Left ventricle myocardium inferior (tissue), 1 donor: Measurements from ENCODE around the gene PITPNM2. TPM values are rescaled to one million over a fixed set of nuclear protein-coding genes. Genes with fewer than 3 reads are reported as not detected.

Source experiments
- DNase-seq: peaks from one replicate; pipeline ENCODE4 v3.0.0-alpha.2; 2020
- H3K27ac ChIP-seq: fragments of 200-600 bp; replicated peaks from 2 replicates; pipeline ENCODE4 v1.8.0; 2021
- H3K27me3 ChIP-seq: fragments of 200-600 bp; 2 replicates; pipeline ENCODE4 v1.8.0; 2021; ENCODE audit warnings: low read depth
- H3K36me3 ChIP-seq: fragments of 200-600 bp; 2 replicates; pipeline ENCODE4 v1.8.0; 2021
- H3K4me1 ChIP-seq: fragments of 200-600 bp; 2 replicates; pipeline ENCODE4 v1.8.0; 2021
- H3K4me3 ChIP-seq: fragments of 200-600 bp; 2 replicates; pipeline ENCODE4 v1.8.0; 2021; ENCODE audit warnings: mild to moderate bottlenecking, moderate library complexity
- H3K9me3 ChIP-seq: fragments of 200-600 bp; replicated peaks from 2 replicates; pipeline ENCODE4 v1.8.0; 2021
- CTCF ChIP-seq: fragments of 200-600 bp; IDR thresholded peaks from 2 replicates; pipeline ENCODE4 v1.8.0; 2021; ENCODE audit warnings: antibody characterized with exemption, mild to moderate bottlenecking, borderline replicate concordance
- intact Hi-C: fragments of 100-400 bp; cut with micrococcal nuclease; formaldehyde crosslinking; loops from one replicate; pipeline ENCODE4 v1.11.0; 2022
- total RNA-seq: library from RNA; stranded (reverse); fragmentation: NEBNext Ultra II Directional; extraction: Animal tissue kit (Norgen Biotek cat#: 25700); gene quantifications from one replicate; pipeline ENCODE4 v1.2.1, GENCODE V29; 2021
- donor health status: DM: no; HTN: yes; CAD: no; lungs with severe emphysema.

PITPNM2 gene
- total RNA-seq, 1 donor from 2014 or later = 18.4 TPM

GRCh38 chr12:123160801-123161487 lies 10.1 kb upstream of the PITPNM2 start:
- H3K4me1 ChIP-seq = no peaks in the 10 kb centered on the region
- no peak for DNase-seq
- H3K27ac ChIP-seq = no peak overlapping the region
- H3K27me3 ChIP-seq = no peaks in the 10 kb centered on the region
- no peaks in the 10 kb centered on the region for H3K9me3 ChIP-seq
- no peak overlapping the region for H3K4me3 ChIP-seq
- no peak for TF ChIP-seq CTCF
- intact Hi-C loops = no loop called here
- H3K36me3 ChIP-seq = peaks cover 67% of the 10 kb centered on the region

GRCh38 chr12:123153906-123154305 lies 3.0 kb upstream of the PITPNM2 start:
- H3K36me3 ChIP-seq = peaks cover 19% of the 10 kb centered on the region
- no peaks in the 10 kb centered on the region for H3K9me3 ChIP-seq
- H3K27ac ChIP-seq = no peak overlapping the region
- intact Hi-C loops = loop anchor here (10.0 kb wide), 1 partner anchor 109 kb away; no protein-coding TSS in a partner anchor
- TF ChIP-seq CTCF = no peak
- H3K27me3 ChIP-seq = no peaks in the 10 kb centered on the region
- no peak overlapping the region for H3K4me3 ChIP-seq
- peaks cover 26% of the 10 kb centered on the region for H3K4me1 ChIP-seq
- no peak for DNase-seq

GRCh38 chr12:123152833-123153232 lies 1.9 kb upstream of the PITPNM2 start:
- no peaks in the 10 kb centered on the region for H3K9me3 ChIP-seq
- intact Hi-C loops = loop anchor here (10.0 kb wide), 1 partner anchor 108 kb away; no protein-coding TSS in a partner anchor
- H3K4me3 ChIP-seq = no peak overlapping the region
- no peak for TF ChIP-seq CTCF
- peaks cover 19% of the 10 kb centered on the region for H3K36me3 ChIP-seq
- no peak overlapping the region for H3K27ac ChIP-seq
- no peaks in the 10 kb centered on the region for H3K27me3 ChIP-seq
- peaks cover 37% of the 10 kb centered on the region for H3K4me1 ChIP-seq
- no peak for DNase-seq

- Histone ChIP-seq H3K27ac (peak overlapping the region; percentile 89), H3K36me3 (peaks cover 16% of the 10 kb centered on the region), H3K27me3 (no peaks in the 10 kb centered on the region), H3K4me3 (peak overlapping the region; percentile 92), H3K9me3 (no peaks in the 10 kb centered on the region), H3K4me1 (peaks cover 41% of the 10 kb centered on the region)
- TF ChIP-seq CTCF = no peak
- DNase-seq = no peak
- intact Hi-C loops = loop anchor here (10.0 kb wide), 1 partner anchor 107 kb away; no protein-coding TSS in a partner anchor
Measured at GRCh38 chr12:123151457-123152454, 866 bp upstream of the PITPNM2 start.

GRCh38 chr12:123150275-123150743 lies 581 bp downstream of the PITPNM2 start:
- Histone ChIP-seq H3K9me3 (no peaks in the 10 kb centered on the region), H3K27ac (peak overlapping the region; percentile 89), H3K27me3 (no peaks in the 10 kb centered on the region), H3K4me3 (peak overlapping the region; percentile 92), H3K36me3 (peaks cover 3% of the 10 kb centered on the region), H3K4me1 (peaks cover 46% of the 10 kb centered on the region)
- TF ChIP-seq CTCF = no peak
- intact Hi-C loops = loop anchor here (10.0 kb wide), 1 partner anchor 106 kb away; no protein-coding TSS in a partner anchor
- DNase-seq = peak; percentile 55
